ENCODE data around the gene PLEKHM2.
"Not testable (repeated sequence)": the region's sequence is repeated elsewhere in the genome, so short reads cannot be mapped to it uniquely, and the experiment has no call there.

The PLEKHM2 gene

DNA sequence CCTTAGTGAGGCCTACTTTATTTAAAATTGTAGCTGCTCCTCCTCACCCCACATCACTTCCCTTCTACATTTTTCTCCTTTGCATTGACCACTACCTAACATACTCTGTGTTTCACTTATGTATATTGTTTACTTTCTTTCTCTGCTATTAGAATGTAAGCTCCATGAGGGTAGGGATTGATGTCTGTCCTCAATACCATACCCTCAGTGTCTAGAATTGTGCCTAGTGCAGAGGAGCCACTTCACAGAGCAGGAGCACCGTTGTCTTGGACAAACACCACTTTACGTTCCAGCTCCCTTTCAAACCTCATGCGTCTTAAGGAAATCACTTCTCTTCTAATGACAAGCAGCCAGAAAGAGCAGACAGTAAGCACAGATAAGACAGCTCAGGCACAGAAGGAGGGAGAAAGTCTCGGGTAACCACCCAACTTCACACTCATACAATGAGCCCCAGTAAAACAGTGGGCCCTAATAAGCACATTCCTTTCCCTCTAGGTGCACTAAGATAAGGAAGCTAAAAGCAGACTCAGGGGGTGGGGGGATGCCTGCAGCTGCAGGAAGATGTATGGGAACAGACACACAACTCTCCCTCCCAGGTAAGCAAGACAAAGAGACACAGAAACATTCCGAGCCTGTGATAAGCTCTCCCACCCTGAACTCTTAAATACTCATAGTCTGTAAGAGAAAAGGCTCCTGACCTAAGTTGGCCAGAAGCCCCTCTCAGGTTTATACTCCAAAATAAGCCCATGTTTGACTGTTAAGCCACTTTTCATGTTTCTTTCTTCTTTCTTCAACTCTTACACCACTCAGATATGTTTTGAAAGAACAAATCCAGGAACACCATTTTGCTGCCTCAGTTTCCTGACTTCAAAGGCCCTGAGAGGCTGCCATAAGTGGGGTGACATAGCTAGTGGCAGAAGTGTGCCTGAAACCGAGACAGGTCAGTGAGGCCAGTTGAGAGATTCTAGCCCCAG, 7.1 kb upstream of the PLEKHM2 start:
- DNase-seq (ENCODE audit: low read depth in 2 of 2, low spot score in 1 of 2) = no peak

DNA sequence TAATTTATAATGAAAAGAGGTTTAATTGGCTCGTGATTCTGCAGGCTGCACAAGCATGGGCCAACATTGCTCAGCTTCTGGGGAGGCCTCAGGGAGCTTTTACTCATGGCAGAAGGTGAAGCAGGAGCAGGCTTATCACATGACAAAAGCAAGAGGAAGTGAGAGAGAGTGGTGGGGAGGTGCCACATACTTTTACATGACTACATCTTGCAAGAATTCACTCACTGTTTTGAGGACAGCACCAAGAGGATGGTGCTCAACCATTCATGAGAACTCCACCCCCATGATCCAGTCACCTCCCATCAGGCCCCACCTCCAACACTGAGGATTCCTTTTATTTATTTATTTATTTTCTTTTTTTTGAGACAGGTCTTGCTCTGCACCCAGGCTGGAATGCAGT, 5.5 kb upstream of the PLEKHM2 start:
- no peak for DNase-seq (ENCODE audit: low read depth in 2 of 2, low spot score in 1 of 2)

DNA sequence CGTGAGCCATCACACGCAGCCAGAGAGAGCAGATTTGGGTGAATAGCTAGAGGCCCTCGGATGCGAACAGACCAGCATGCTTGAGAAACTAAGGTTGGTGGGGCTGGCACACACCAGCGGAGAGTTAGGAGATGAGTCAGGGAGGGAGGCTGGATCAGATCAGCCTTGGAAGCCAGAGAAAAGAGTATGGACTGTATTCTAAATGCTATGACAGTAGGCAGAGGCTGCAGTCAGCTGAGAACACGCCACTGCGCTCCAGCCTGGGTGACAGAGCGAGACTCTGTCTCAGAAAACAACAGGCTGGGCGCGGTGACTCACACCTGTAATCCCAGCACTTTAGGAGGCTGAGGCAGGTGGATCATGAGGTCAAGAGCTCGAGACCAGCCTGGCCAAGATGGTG, 4.0 kb upstream of the PLEKHM2 start:
- no peak for DNase-seq (ENCODE audit: low read depth in 2 of 2, low spot score in 1 of 2)

DNA sequence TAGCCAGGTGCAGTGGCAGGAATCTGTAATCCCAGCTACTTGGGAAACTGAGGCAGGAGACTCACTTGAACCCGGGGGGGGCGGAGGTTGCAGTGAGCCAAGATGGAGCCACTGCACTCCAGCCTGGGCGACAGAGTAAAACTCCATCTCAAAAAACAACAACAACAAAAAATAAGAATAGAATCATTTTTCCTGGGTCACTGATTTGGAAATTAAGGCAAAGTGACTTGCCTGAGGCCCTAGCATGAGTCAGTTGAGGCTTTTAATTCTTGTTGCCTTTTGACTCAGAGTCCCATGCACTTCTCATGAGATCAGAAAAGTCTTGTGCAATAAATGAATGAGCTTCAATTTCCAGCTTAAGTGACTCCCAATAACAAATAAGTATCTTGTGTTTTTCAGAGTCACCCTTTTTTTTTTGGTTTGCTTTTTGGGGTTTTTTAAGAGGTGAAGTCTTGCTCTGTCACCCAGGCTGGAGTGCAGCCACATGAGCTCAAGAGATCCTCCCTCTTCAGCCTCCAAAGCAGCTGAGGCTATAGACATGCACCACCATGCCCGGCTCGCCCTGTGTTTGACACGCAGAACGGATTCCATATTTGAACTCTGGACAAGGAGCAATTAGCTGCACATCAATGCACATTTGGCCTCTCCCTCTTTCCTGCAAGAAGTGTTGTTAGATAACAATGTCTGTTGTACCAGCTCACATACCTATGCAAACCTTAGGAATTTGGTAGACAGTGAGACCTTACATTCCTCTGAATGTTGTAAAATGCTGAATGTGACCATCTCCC, 3.4 kb upstream of the PLEKHM2 start:
- DNase-seq (ENCODE audit: low read depth in 2 of 2, low spot score in 1 of 2) = no peak

DNA sequence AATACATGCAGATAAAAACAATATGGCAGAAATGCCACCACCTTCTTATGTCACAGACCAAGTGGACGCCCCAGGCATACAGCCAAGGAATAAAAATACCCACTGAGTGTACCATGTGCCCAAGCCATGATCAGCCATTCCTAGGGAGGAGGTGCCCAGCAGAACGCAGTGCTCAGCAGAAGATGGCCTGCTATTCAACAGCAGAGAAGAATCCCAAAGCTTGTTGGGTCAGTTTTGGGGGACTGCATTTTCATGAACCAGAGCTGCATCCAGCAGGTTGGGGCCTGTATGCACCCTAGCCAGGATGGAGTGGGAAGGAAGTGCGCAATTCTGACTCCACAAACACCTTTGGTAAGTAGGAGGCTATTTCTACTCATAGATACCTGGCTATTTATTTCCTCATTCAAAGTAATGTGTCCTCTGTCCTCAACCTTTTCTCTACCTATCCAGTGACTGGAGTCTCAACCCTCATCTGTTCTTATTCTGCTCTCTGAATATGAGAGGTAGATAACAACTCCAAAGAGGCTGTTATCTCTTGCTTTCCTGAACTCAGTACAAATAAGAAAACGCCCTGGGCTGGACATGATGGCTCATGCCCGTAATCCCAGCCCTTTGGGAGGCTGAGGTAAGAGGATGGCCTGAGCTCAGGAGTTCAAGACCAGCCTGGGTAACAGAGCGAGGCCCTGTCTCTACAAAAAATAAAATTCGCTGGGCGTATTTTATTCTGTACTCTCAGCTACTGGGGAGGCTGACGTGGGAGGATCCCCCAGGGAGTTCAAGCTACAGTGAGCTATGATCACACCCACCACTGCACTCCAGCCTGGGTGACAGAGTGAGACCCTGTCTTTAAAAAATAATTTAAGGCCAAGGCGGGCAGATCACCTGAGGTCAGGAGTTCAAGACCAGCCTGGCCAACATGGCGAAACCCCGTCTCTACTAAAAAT, 2.5 kb upstream of the PLEKHM2 start:
- DNase-seq (ENCODE audit: low read depth in 2 of 2, low spot score in 1 of 2) = no peak

DNA sequence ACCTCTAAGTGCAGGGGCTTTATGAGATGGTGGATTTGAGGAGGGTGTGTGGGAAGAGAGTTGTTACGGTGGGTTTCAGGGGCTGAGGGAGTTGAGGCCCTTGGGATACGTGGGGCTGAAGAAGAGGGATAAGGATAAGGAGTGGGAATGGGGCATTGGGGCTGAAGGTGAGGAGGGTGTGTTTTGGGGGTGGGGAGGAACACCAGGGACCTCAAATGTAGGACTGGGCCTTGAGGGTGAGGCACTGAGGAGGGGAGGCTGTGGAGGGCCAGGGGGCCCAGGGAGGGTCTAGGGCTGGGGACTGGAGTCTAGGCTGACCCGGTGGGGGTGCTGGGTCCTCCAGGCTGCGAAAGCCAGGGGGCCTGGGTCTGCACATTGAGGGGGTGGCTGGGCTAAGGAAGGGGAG, 1.2 kb upstream of the PLEKHM2 start:
- no peak for DNase-seq (ENCODE audit: low read depth in 2 of 2, low spot score in 1 of 2)

DNA sequence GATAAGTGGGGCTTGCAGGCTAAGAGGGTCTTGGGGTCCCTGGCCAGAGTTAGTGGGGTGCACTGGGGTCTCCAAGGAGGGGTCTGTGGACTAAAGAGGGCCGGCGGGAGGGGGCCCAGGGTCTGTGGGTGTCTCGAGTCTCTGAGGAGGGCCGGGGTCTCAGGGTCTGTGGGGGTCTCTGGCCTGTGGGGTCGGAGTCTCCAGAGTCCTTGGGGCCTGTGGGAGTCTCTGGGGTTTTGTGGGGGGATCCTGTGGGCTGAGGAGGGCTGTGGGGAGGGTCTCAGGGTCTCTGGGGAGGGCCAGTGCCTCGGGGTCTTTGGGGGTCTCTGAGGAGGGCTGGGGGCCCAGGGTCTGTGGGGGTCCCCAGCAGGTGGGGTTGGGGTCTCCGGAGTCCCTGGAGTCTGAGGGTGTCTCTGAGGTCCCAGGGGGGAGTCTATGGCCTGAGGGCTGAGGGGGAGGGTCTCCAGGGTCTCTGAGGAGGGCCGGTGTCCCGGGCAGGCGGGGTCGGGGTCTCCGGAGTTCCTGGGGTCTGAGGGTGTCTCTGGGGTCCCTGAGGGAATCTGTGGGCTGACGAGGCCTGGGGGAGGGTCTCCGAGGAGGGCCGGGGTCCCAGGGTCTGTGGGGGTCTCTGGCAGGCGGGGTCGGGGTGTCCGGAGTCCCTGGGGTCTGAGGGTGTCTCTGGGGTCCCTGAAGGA, 628 bp upstream of the PLEKHM2 start:
- DNase-seq (ENCODE audit: low read depth in 2 of 2, low spot score in 1 of 2) = no peak

DNA sequence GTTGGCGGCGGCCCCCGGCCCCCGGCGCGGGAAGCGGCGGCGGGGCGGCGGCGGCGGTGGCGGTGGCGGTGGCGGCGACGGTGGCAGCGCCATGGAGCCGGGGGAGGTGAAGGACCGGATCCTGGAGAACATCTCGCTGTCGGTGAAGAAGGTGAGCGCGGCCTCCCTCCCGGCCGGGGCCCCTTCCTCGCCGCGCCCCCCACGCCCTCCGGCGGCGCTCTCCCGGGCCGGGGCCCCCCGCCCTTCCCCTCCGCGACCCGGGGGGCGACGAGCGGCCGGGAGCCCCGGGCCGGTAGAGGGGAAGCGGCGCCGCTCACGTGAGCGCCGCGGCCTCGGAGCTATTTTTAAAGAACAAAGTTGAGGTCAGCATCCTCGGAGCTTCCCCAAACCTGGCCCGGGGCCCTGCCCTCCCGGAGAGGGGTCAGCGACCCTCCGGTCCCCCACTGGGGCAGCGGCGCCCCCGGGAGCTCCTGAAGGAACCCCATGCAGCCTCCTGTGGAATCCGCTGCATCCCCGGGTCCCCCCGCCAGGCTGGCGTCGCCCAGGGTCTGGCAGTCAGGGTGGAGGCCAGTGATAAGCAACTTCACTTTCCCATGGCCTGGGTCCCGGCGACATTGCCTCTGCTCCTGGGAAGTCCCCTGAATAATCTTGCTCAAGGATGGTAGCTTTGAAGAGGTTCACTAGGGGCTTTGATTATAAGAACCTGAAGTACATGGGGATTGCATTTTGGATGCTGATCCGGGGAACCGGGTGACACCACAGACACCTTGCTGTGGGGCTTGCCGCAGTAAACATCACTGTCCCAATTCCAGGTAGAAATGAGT, 560 bp downstream of the PLEKHM2 start:
- DNase-seq (ENCODE audit: low read depth in 2 of 2, low spot score in 1 of 2) = no peak

DNA sequence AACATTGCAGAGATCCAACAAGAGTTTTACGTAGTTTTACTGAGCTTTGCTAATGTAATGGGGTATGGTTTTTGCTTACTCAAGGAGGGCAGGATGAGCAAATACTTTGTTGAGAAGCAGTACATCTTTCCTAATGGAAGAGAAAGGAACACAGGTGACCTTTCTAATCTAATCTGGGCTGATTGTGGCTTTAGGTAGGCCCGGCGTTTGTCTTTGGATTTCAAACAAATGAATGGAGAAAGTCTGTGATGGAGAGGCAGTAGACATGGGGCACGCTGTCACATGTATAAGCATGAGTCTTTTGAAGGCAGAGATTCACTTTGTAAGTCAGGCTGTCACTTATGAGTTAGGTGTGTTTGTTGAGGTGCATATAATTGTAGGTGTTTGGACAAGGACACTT, 1.7 kb downstream of the PLEKHM2 start:
- DNase-seq (ENCODE audit: low read depth in 2 of 2, low spot score in 1 of 2) = no peak

DNA sequence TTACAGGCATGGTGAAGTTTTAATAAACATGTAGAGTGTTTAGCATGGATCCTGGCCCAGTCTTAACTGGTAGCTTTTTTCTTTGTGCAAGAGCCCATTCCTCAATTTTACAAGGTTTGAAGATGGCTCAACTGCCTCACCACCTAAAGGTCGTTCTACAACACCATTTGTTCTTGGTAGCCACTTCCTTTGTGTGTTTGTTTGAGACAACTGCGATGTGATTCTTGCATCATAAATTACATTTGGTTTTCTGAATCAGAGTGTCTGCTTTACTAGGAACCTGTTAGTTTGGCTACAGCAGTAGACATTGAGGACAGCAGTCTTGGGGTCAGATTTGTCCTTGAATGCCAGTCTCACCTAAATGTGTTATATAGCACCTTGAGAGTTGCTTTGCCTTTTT, 3.3 kb downstream of the PLEKHM2 start:
- no peak for DNase-seq (ENCODE audit: low read depth in 2 of 2, low spot score in 1 of 2)

DNA sequence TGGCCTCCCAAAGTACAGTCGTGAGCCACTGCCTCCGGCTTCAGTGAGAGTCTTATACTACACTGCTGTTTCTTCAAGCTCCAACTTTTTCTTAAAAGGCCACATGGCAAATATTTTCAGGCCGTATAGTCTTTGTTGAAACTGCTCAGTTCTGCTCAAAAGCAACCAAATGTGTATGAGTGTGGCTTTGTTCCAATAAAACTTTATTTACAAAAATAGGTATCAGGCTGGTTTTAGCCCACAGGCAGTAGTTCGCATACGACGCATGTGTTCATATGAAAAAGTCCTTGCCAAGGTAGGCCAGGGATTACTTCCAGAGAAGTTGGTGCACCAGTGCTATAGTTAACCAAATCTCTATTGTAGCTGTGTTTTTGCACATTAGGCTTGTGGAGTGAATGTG, 6.2 kb downstream of the PLEKHM2 start:
- DNase-seq (ENCODE audit: low read depth in 2 of 2, low spot score in 1 of 2) = no peak

DNA sequence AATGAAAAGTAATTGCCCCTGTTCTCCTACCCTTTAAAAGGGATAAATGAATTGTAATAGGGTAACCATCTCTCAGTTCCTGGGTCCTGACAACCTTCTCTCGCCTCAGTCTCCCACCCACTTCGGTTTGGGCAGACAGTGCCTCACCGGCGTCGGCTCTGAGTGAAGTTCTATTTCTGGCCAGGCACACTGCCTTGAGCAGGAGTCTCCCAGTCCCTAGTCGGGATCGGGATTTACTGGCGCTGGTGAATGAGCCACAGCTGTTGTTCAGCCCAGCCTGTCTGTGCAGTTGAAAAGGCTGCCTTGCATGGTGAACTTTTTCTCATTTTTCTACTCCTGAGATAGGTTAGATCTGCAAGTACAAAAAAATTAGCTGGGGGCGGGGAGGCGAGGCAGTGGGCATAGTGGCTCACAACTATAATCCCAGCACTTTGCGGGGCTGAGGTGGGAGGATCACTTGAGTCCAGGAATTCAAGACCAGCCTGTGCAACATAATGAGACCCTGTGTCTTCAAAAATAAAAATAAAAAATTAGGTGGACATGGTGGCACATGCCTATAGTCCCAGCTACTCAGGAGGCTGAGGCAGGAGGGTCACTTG, 7.4 kb downstream of the PLEKHM2 start:
- DNase-seq (ENCODE audit: low read depth in 2 of 2, low spot score in 1 of 2) = no peak

DNA sequence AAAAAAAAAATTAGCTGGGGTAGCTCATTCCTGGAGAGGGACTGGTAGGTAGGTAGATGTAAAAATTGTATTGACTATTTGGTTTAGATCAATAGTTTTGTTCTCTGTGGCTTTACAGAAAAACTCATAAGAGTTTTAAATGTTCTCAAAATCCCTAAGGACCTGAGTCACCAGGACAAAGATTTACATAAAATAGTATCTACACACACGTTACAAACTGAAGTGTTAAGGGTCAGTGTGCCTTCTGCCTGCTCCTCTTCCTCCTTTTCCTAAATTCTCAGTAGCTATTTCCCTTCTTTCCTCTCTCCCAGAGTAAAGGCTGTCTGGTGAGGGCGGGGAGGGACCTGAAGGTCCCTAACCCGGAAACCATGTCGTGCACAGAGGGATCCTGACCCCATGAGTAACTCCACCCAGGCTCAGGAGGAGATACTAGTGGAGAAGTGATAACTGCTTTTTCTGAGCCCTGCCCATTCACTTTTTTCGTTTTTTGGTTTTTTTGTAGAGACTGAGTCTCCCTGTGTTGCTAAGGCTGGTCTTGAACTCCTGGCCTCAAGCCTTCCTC, 8.1 kb downstream of the PLEKHM2 start:
- no peak for DNase-seq (ENCODE audit: low read depth in 2 of 2, low spot score in 1 of 2)

DNA sequence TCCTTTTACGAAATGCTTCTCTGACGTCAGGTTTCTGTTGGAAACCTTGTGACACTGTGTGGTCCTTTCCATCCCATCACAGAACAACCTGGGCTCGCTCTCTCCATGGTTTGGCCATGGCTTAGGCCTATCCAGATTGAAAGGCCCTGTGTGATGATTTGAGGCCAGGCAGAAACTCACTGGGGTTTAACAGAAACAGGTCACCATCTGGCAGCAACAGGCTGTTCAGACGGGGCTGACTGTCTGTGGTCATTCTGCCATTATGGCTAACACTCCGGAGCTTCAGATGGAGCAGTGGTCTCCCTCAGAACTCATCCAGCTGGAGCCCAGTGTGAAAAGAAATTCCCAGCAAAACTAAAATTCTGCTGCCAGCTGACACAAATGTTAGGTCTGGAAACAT, 9.3 kb downstream of the PLEKHM2 start:
- DNase-seq (ENCODE audit: low read depth in 2 of 2, low spot score in 1 of 2) = no peak

DNA sequence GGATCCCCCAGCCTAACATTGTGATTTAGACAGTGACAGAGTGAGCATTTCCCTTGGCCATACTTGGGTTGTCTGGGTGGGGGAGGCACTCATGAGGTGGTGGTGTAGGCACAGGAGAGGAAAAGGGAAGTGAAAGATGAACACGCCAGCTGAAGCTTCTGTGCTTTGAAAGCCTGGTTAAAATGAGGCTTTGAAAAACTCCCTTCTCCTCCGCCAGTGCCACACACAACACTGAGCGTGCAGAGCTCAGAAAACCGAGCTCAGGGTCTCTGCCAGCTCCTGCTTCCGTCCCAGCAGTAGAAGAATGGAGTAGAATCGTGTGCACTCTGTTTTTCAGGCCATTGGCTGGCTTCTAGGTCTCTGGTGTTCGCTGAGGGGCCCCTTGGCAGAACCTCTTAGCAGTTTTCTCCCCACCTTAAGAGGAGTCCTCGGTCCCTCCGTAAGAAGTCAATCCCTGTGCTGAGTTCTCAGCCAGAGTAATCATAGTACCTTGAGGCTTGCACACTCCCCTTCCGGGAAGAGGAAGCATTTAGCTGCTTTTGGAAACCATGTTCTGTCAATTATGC, 12.9 kb downstream of the PLEKHM2 start:
- DNase-seq (ENCODE audit: low read depth in 2 of 2, low spot score in 1 of 2) = no peak

DNA sequence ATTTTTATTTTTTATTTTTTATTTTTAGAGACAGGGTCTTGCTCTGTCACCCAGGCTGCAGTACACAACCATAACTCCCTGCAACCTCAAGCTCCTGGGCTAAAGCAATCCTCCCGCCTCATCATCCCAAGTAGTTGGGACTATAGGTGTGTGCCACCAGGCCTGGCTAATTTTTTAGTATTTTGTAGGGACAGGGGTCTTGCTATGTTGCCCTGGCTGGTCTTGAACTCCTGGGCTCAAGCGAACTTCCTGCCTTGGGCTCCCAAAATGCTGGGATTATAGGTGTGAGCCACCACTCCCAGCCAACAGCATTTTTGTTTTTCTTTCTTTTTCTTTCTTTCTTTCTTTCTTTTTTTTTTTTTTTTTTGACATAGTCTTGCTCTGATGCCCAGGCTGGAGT, 14.1 kb downstream of the PLEKHM2 start:
- DNase-seq (ENCODE audit: low read depth in 2 of 2, low spot score in 1 of 2) = no peak

DNA sequence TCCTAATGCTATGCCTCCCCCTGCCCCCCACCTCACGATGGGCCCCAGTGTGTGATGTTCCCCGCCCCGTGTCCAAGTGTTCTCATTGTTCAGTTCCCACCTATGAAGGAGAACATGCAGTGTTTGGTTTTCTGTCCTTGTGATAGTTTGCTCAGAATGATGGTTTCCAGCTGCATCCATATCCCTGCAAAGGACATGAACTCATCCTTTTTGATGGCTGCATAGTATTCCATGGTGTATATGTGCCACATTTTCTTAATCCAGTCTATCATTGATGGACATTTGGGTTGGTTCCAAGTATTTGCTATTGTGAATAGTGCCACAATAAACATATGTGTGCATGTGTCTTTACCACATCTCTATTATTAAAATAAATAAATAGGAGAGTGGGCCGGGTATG, 15.2 kb downstream of the PLEKHM2 start:
- DNase-seq (ENCODE audit: low read depth in 2 of 2, low spot score in 1 of 2) = not testable (repeated sequence)

DNA sequence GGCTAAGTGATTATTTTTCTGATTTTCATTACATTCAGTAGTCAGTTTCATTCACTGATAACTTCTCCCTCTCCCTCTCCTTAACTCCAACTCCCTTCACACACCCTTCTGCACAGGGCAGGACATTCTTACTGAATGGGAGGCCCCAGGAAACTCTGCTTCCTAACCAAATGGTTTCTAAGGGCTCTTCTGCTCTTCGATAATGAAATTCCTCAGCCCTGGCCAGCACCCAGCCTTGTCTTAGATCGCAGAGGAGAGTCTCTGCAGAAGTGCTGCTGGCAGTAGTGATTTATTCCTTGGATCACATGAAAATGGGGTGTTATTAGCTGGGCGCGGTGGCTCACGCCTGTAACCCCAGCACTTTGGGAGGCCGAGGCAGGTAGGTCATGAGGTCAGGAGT, 16.4 kb downstream of the PLEKHM2 start:
- no peak for DNase-seq (ENCODE audit: low read depth in 2 of 2, low spot score in 1 of 2)

DNA sequence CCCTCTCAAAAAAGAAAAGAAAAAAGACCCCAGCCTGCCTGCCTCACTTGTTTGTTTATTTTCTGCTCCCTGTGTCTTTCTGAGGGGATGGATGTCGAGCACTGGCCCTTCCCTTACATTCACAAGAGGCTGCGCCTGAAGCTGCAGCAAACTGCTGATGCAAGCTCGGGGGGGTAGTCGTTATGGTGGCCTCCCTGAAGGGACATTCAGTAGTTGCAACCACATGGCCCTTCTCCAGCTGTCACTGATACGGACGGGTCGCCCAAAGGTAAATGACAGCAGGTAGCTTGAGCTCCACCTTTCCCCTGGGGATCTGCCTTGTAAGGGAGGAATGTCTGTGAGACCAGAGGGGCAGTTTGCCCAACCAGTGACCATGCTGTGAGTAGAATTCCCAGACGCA, 17.7 kb downstream of the PLEKHM2 start:
- DNase-seq (ENCODE audit: low read depth in 2 of 2, low spot score in 1 of 2) = no peak

Data from stimulated activated CD8-positive, alpha-beta memory T cell treated with anti-CD3 and anti-CD28 coated beads, Interleukin-4, amount 100 ng/mL, for 1 hour (primary cell).